Activated naive CD8-positive, alpha-beta T cell treated with anti-CD3 and anti-CD28 coated beads, Interleukin-2, amount 50 U/mL, for 24 hours (primary cell): ENCODE measurements around the gene CEP170B.
"Not testable (repeated sequence)": the region's sequence is repeated elsewhere in the genome, so short reads cannot be mapped to it uniquely, and the experiment has no call there.

Experiments
- ATAC-seq: fragments of 150-1000 bp; cut with Tn5 transposase; one replicate; pipeline ENCODE4 v1.10.0; 2021
- DNase-seq: peaks from one replicate; pipeline ENCODE4 v3.0.0; 2021
- H3K27ac Mint-ChIP-seq: one replicate; pipeline ENCODE4 v1.8.0; 2021; ENCODE audit warnings: mild to moderate bottlenecking, mixed read lengths
- H3K27me3 Mint-ChIP-seq: one replicate; pipeline ENCODE4 v1.8.0; 2021; ENCODE audit warnings: mixed read lengths
- H3K36me3 Mint-ChIP-seq: one replicate; pipeline ENCODE4 v1.8.0; 2021; ENCODE audit warnings: low read depth, mixed read lengths
- H3K4me1 Mint-ChIP-seq: one replicate; pipeline ENCODE4 v1.8.0; 2021; ENCODE audit warnings: mixed read lengths
- H3K4me3 Mint-ChIP-seq: one replicate; pipeline ENCODE4 v1.8.0; 2021; ENCODE audit warnings: mild to moderate bottlenecking, moderate library complexity, mixed read lengths
- H3K9me3 Mint-ChIP-seq: one replicate; pipeline ENCODE4 v1.8.0; 2021; ENCODE audit warnings: mixed read lengths

The CEP170B gene

GRCh38 chr14:104885973-104886689, 21.1 kb downstream of the CEP170B start:
- no peaks in the 10 kb centered on the region for H3K36me3 Mint-ChIP-seq
- H3K27me3 Mint-ChIP-seq = no peaks in the 10 kb centered on the region
- DNase-seq (no peak), ATAC-seq (no peak)
- H3K4me1 Mint-ChIP-seq = no peaks in the 10 kb centered on the region
- no peak overlapping the region for H3K4me3 Mint-ChIP-seq
- no peaks in the 10 kb centered on the region for H3K9me3 Mint-ChIP-seq
- H3K27ac Mint-ChIP-seq = no peak overlapping the region

- ATAC-seq (no peak), DNase-seq (no peak)
- Mint-ChIP-seq H3K4me3 (no peak overlapping the region), H3K27ac (no peak overlapping the region), H3K9me3 (no peaks in the 10 kb centered on the region), H3K36me3 (no peaks in the 10 kb centered on the region), H3K4me1 (no peaks in the 10 kb centered on the region), H3K27me3 (no peaks in the 10 kb centered on the region)
Observed at GRCh38 chr14:104886690-104887622, 21.9 kb downstream of the CEP170B start.

DNA sequence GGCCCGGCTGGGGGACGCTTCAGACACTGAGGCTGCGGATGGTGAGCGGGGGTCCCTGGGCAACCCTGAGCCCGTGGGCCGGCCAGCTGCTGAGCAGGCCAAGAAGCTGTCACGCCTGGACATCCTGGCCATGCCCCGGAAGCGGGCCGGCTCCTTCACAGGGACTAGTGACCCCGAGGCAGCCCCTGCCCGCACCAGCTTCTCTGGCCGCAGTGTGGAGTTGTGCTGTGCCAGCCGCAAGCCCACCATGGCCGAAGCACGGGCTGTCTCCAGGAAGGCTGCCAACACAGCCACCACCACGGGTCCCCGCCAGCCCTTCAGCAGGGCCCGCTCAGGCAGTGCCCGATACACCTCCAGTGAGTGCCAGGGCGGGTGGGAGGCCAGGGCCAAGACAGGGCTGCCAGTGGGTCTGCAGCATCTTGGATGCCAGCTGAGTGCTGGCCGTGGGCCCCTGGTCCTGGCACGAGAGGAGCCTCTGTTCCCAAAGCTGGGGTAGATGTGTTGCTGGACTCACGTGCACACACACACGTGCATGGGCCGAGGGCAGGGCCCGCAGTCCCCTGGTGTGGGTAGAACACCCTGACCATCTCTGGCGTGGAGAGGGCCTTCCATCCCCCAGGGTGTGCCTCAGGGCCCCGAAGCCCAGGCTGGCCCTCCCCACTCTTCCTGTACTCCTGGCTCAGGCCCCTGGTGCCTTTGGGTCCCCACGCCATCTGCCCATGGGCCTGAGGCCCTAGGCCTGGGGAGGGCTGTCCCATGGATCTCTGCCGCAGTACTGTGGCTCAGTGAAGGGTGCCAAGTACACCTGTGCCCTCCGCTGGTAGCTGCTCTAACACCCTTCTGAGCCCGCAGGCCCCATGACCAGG, 22.8 kb downstream of the CEP170B start:
- no peak overlapping the region for H3K4me3 Mint-ChIP-seq
- H3K4me1 Mint-ChIP-seq = no peaks in the 10 kb centered on the region
- H3K36me3 Mint-ChIP-seq = no peaks in the 10 kb centered on the region
- no peaks in the 10 kb centered on the region for H3K27me3 Mint-ChIP-seq
- DNase-seq = no peak
- no peak for ATAC-seq
- no peaks in the 10 kb centered on the region for H3K9me3 Mint-ChIP-seq
- no peak overlapping the region for H3K27ac Mint-ChIP-seq

DNA sequence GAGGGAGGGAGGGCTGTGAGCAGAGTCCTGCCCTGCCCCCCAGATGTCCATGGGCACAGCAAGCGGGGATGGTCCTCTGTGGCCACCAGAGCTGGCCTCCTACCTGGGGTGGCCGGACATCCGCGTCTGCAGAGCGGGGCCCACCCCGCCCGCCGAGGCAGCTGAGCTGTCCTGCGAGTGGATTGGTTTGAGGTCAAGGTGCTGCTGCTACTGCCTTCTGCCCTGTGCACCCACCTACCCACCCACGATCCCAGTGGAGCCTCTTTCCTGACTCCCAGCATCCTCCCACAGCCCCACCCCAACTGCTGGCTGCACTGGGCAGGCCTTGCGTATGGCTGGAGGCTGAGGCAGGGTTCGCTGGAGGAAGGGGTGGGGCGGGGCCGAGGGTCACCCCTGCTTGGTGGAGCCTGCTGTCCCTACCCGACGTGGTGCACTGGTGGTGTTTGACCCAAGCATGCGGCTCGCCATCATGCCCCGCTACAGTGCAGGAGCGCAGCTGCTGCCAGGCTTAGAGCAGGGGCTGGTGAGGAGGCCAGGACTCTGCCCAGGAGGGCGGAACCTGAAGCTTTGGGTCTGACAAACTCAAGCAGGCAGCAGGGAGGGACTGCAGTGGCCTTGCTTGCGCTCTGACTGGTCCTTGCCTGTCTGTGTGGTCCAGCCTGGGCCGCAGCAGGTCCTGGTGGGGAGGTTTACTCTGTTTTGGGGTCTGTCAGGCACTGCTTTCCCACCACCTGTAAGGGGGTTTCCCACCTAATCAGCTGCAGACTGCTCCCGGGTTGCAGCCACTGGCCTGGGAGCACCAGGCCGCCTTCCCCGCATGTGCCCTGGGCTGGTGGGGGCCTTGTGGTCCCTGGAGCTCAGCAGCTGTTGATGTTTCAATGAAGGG, 23.7 kb downstream of the CEP170B start:
- no peaks in the 10 kb centered on the region for H3K4me1 Mint-ChIP-seq
- H3K9me3 Mint-ChIP-seq = no peaks in the 10 kb centered on the region
- DNase-seq = peak; percentile 1

GRCh38 chr14:104889375-104889757, 24.3 kb downstream of the CEP170B start:
- H3K9me3 Mint-ChIP-seq = no peaks in the 10 kb centered on the region
- DNase-seq = peak; percentile 1

More for the DNA sequence above, 23.7 kb downstream of the CEP170B start:
- no peak for ATAC-seq
- H3K27me3 Mint-ChIP-seq = no peaks in the 10 kb centered on the region
- no peaks in the 10 kb centered on the region for H3K36me3 Mint-ChIP-seq
- H3K27ac Mint-ChIP-seq = no peak overlapping the region
- no peak overlapping the region for H3K4me3 Mint-ChIP-seq

DNA sequence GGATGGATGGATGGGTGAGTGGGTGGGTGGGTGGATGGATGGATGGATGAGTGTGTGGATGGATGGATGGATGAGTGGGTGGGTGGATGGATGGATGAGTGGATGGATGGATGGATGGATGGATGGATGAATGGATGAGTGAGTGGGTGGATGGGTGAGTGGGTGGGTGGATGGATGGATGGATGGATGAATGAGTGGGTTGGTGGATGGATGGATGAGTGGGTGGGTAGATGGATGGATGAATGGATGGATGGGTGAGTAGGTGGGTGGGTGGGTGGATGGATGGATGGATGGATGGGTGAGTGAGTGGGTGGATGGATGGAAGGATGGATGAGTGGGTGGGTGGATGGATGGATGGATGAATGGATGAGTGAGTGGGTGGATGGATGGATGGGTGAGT, 25.2 kb downstream of the CEP170B start:
- H3K9me3 Mint-ChIP-seq, DNase-seq, ATAC-seq, H3K4me1 Mint-ChIP-seq, H3K27me3 Mint-ChIP-seq, H3K36me3 Mint-ChIP-seq, H3K4me3 Mint-ChIP-seq, H3K27ac Mint-ChIP-seq: not testable (repeated sequence)

More at GRCh38 chr14:104889375-104889757, 24.3 kb downstream of the CEP170B start:
- Mint-ChIP-seq H3K27ac (no peak overlapping the region), H3K4me1 (no peaks in the 10 kb centered on the region), H3K4me3 (no peak overlapping the region), H3K36me3 (no peaks in the 10 kb centered on the region), H3K27me3 (no peaks in the 10 kb centered on the region)
- ATAC-seq = no peak

DNA sequence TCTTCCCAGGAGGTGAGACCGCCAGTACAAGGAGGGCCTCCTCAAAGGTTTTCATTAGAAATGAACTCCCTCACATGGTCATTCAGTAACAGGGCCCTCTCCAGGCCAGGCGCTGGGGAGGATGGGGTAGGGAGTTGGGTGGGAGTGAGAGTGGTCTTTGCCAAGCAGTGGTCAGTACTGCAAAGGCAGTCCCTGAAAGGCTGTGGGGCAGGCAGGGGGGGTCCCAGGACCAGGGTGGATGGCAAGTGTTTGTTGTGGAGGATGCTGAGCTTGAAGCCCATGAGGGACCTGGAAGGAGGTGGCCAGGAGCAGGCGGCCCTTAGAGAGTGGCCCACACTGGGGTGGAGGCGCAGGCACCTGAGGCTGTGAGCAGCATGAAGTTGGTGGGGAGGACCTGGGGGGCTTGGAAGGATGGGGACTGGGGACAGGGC, 26.1 kb downstream of the CEP170B start:
- no peaks in the 10 kb centered on the region for H3K9me3 Mint-ChIP-seq
- H3K27ac Mint-ChIP-seq = no peak overlapping the region
- no peak overlapping the region for H3K4me3 Mint-ChIP-seq
- no peaks in the 10 kb centered on the region for H3K36me3 Mint-ChIP-seq
- ATAC-seq (no peak), DNase-seq (peak; percentile 0)
- H3K4me1 Mint-ChIP-seq = no peaks in the 10 kb centered on the region
- no peaks in the 10 kb centered on the region for H3K27me3 Mint-ChIP-seq

GRCh38 chr14:104891664-104892530, 26.8 kb downstream of the CEP170B start:
- Mint-ChIP-seq H3K4me1 (peaks cover 4% of the 10 kb centered on the region), H3K27me3 (no peaks in the 10 kb centered on the region), H3K9me3 (no peaks in the 10 kb centered on the region), H3K27ac (no peak overlapping the region), H3K4me3 (no peak overlapping the region), H3K36me3 (no peaks in the 10 kb centered on the region)
- ATAC-seq = no peak
- peak; percentile 1 for DNase-seq

DNA sequence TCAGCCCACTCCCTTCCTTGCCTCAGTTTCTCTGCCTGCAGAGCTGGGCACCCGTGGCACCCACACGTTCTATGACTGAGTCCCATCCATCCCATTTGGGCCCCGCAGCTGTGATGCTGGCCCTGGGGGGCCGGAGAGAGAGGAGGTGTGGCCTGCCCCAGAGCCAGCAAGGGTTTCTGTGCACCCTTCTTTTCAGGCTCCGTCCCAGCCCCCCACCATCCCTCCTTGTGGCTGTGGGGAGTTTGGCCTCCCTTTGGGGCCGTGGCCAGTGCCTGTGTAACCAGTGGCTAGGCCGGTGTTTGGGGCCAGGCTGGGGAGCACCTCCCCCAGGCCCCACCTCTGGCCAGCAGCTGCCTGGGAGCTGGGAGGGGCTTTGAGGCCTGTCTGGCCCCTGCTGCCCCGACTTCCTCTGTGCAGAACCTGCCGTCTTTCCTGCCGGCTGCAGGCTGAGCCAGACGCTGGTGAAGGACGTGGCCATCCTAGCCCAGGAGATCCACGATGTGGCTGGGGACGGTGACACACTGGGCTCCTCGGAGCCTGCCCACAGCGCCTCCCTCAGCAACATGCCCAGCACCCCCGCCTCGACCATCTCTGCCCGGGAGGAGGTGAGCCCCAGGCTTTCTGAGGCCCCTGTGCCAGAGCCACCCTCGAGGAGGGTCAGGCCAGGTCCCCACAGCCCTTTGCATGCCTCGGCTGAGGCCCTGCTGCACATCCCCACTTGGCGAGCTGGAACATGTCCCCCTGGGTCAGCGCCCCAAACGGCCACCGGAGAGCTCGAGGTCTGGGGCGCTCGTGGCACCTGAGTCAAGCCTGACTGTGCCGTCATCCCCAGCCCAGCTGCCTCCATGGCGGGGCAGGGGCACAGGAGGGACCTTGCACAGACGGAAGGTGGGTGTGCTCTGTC, 27.7 kb downstream of the CEP170B start:
- no peaks in the 10 kb centered on the region for H3K27me3 Mint-ChIP-seq
- peaks cover 4% of the 10 kb centered on the region for H3K4me1 Mint-ChIP-seq
- no peak for ATAC-seq
- H3K36me3 Mint-ChIP-seq = no peaks in the 10 kb centered on the region
- H3K4me3 Mint-ChIP-seq = no peak overlapping the region
- no peak overlapping the region for H3K27ac Mint-ChIP-seq
- no peaks in the 10 kb centered on the region for H3K9me3 Mint-ChIP-seq
- DNase-seq = peak; percentile 0

DNA sequence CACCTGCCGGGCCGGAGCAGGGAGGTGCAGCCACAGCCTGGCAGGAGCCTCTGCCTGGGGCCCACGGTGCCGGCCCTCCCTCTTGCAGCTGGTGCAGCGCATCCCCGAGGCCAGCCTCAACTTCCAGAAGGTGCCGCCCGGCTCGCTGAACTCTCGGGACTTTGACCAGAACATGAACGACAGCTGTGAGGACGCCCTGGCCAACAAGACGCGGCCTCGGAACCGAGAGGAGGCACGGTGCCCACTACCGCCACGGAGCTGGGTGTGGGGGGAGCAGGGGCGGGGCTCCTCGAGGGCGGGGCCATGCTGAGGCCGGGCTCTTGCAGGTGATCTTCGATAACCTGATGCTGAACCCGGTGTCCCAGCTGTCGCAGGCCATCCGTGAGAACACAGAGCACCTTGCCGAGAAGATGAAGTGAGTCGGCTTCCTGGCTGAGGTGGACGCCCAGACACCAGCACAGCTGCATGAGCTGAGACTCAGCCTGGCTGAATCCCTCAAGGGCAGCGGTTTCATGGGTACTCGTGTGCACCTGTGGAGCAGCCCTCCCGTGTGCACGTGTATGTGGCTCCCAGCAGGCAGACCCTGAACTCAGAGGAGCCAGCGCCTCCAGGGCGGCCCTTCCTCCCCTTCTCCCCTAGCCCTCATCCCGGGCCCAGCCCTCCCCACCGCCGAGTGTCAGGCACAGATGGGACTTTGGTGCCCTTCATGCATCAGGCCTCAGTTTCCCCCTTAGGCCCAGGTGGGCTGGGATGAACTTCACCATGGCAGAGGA, 28.6 kb downstream of the CEP170B start:
- no peak overlapping the region for H3K4me3 Mint-ChIP-seq
- ATAC-seq = no peak

DNA sequence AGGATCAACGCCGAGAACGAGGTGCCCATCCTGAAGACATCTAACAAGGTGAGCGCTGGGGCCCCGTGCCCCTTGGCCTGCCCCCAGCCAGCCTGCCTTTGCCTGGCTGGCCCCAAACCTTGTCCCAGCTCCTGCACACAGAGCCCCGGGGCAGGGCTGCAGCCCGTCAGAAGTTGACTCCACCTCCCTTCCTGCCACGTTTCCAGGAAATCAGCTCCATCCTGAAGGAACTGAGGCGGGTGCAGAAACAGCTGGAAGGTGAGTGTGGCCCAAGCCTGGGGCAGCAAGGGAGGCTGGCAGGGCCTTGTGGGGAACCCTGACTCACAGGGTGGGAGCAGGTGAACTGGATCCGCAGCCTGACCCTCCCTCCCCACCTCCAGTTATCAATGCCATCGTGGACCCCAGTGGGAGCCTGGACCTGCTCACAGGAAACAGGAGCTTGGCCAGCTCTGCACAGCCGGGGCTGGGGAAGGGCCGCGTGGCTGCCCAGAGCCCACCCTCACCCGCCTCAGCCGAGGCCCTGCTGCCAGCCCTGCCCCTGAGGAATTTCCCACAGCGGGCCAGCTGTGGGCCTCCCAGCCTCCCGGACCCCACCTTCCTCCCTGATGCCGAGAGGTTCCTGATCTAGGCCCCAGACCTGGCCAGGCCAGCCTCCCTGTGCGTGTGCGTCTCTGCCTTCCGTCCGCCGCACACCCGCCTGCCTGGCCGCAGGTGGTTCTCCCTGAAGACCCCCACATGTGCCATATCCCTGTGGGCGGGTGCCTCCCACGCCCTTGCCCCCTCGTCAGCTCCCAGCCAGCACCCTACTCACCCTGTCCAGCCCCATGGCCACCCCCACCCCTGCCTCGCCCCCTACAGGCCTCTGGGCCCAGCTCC, 29.5 kb downstream of the CEP170B start:
- Mint-ChIP-seq H3K4me3 (no peak overlapping the region), H3K36me3 (no peaks in the 10 kb centered on the region), H3K4me1 (peaks cover 4% of the 10 kb centered on the region), H3K27ac (no peak overlapping the region), H3K27me3 (no peaks in the 10 kb centered on the region), H3K9me3 (no peaks in the 10 kb centered on the region)
- no peak for ATAC-seq
- no peak for DNase-seq

More for the DNA sequence above, 28.6 kb downstream of the CEP170B start:
- peaks cover 4% of the 10 kb centered on the region for H3K4me1 Mint-ChIP-seq
- no peaks in the 10 kb centered on the region for H3K9me3 Mint-ChIP-seq
- no peaks in the 10 kb centered on the region for H3K36me3 Mint-ChIP-seq
- H3K27me3 Mint-ChIP-seq = no peaks in the 10 kb centered on the region
- H3K27ac Mint-ChIP-seq = no peak overlapping the region
- peak; percentile 1 for DNase-seq
